H1 (cell line): ENCODE data around the gene SLC15A2. TPM values are rescaled to one million over a fixed set of nuclear protein-coding genes. Genes with fewer than 3 reads are reported as not detected.

ENCODE experiments used
- CHD7 ChIP-seq: fragments of 300-600 bp; sonication (generic); IDR thresholded peaks from 2 replicates; pipeline ENCODE4 v1.7.1; 2012; ENCODE audit warnings: low read length, moderate library complexity, mild to moderate bottlenecking, inconsistent platforms; ENCODE audit not compliant: insufficient replicate concordance
- EZH2 ChIP-seq: fragments of 200-600 bp; sonication (generic); IDR thresholded peaks from 2 replicates; pipeline ENCODE4 v1.7.1; 2012; ENCODE audit warnings: low read depth, mild to moderate bottlenecking, moderate library complexity, low read length, inconsistent platforms; ENCODE audit not compliant: severe bottlenecking
- HDAC6 ChIP-seq: IDR thresholded peaks from one replicate; pipeline ENCODE4 v1.7.1; 2012; ENCODE audit warnings: low read depth, mild to moderate bottlenecking, inconsistent platforms, low read length, moderate library complexity
- NRF1 ChIP-seq: IDR thresholded peaks from 2 replicates; pipeline ENCODE4 v1.6.1; 2011; ENCODE audit warnings: mild to moderate bottlenecking, low read depth, low read length, improper control_type of control experiment
- POLR2A ChIP-seq, 2 experiments: IDR thresholded peaks; 1 replicate in 1 of 2; 2 replicates in 1 of 2; pipeline ENCODE4 v1.6.1; 2011; ENCODE audit warnings: low read depth in 2 of 2, low read length in 2 of 2, mild to moderate bottlenecking in 2 of 2; ENCODE audit errors: control extremely low read depth in 1 of 2
- SIN3A ChIP-seq, 2 experiments: IDR thresholded peaks in 1 of 2; conservative IDR thresholded peaks in 1 of 2; 2 replicates each; pipeline ENCODE4 v1.6.1; 2011 to 2012; ENCODE audit warnings: low read length in 2 of 2, improper control_type of control experiment in 1 of 2, low read depth in 1 of 2, mild to moderate bottlenecking in 1 of 2
- YY1 ChIP-seq: IDR thresholded peaks from 2 replicates; pipeline ENCODE4 v1.6.1; 2011; ENCODE audit warnings: low read depth, mild to moderate bottlenecking, low read length
- polyA plus RNA-seq, 7 experiments: library from polyadenylated mRNA; depleted of rRNA in 3 of 7; stranded (reverse) in 5 of 7; unstranded in 2 of 7; fragments of >200 nt in 5 of 7; fragments of 200-250 nt in 2 of 7; gene quantifications; 1 replicate in 5 of 7; 2 replicates in 1 of 7; 4 replicates in 1 of 7; pipeline versions ENCODE4 v1.2.1 to v1.2.3, GENCODE V29; 2011 to 2013; ENCODE audit warnings: missing spikeins in 2 of 7, mixed read lengths in 2 of 7
- total RNA-seq: library from RNA; stranded (reverse); fragmentation: NEBNext Ultra II Directional; extraction: Animal tissue kit (Norgen Biotek cat#: 25700); gene quantifications from 2 replicates; pipeline ENCODE4 v1.2.1, GENCODE V29; 2021
- TF ChIP-seq, protein P1 (sequence below): IDR thresholded peaks from 2 replicates; pipeline ENCODE4 v1.6.1; 2011; ENCODE audit warnings: low read depth, mild to moderate bottlenecking, low read length; ENCODE audit not compliant: insufficient read depth

SLC15A2 gene
- total and polyA plus RNA-seq, 2 of the 8 experiments (the other 6 are each of a cell fraction or from before 2014, with no cell fraction given): 2.0 to 3.6 TPM

DNA sequence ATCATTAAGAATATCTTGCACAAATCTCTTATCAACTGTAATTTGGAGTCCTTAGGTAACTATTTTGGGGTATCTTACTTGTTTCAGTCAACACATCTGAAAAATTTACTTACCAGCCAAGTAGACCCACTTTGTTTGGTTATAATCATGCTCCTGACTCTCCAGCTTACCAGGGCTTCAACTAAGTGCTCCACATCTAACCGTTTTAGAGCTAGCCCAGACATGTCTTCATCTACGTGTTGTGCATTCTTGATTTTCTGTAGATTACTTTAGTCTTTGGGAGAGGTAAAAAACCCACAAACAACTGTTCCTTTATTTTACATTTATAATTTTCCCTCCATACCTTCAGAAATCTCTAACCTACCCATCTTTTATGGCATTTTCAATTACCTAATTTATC, 41.9 kb upstream of the SLC15A2 start (continued):
- TF ChIP-seq CHD7 (no peak), YY1 (no peak), POLR2A (IDR thresholded peaks at IDR 0.05; ENCODE audit: control extremely low read depth in 1 of 2, low read depth in 2 of 2, low read length in 2 of 2) (no peak), NRF1 (no peak), EZH2 (no peak), SIN3A (conservative IDR thresholded peaks at IDR 0.05 in 1 of 2, IDR thresholded peaks at IDR 0.05 in 1 of 2; ENCODE audit: low read depth in 1 of 2, low read length in 2 of 2) (no peak), HDAC6 (no peak)
- TF ChIP-seq, protein P1, sequence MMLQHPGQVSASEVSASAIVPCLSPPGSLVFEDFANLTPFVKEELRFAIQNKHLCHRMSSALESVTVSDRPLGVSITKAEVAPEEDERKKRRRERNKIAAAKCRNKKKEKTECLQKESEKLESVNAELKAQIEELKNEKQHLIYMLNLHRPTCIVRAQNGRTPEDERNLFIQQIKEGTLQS: no peak
- TF ChIP-seq, all 59 proteins: peak for 0
